H1 (cell line): ENCODE results near the gene VDAC2. TPM values are rescaled to one million over a fixed set of nuclear protein-coding genes. Genes with fewer than 3 reads are reported as not detected.
A peak's percentile ranks its signal among the peaks of the same experiment; 100 is the strongest.

ENCODE experiments used
- CTCF ChIA-PET: fragments of 300-600 bp; sonication (Branson Sonifier 250); formaldehyde crosslinking; loops from one replicate; lab custom pipeline; 2021; ENCODE audit not compliant: partially characterized antibody; lab: Charles Lee
- POLR2A ChIA-PET: fragments of 300-600 bp; sonication (Branson Sonifier 250); formaldehyde crosslinking; loops from one replicate; lab custom pipeline; 2021; ENCODE audit warnings: inconsistent platforms; ENCODE audit not compliant: partially characterized antibody; lab: Charles Lee
- DNase-seq, 2 experiments: peaks; one replicate each; pipeline versions ENCODE4 v3.0.0 to v3.0.0-alpha.2; 2010 to 2022; ENCODE audit warnings: low spot score in 2 of 2, low read depth in 1 of 2, mixed read lengths in 1 of 2
- FAIRE-seq: peaks from 2 replicates; lab custom pipeline; 2011; peaks lifted over from hg19 to GRCh38; lab: Jason Lieb, UNC
- H2AFZ ChIP-seq: 2 replicates; pipeline ENCODE4 v1.8.1; 2012; ENCODE audit warnings: low read length, inconsistent platforms
- H2AK5ac ChIP-seq: 2 replicates; pipeline ENCODE4 v1.6.1; 2013; ENCODE audit warnings: low read depth, low read length
- H2BK120ac ChIP-seq: replicated peaks from 2 replicates; pipeline ENCODE3; 2013; ENCODE audit warnings: low read depth, low read length, inconsistent platforms
- H2BK12ac ChIP-seq: 2 replicates; pipeline ENCODE4 v1.6.1; 2013; ENCODE audit warnings: low read depth, low read length
- H2BK15ac ChIP-seq: 2 replicates; pipeline ENCODE4 v1.6.1; 2013; ENCODE audit warnings: low read length
- H2BK20ac ChIP-seq: 2 replicates; pipeline ENCODE4 v1.6.1; 2013; ENCODE audit warnings: low read length
- H2BK5ac ChIP-seq: 2 replicates; pipeline ENCODE4 v1.6.1; 2013; ENCODE audit warnings: low read depth, low read length
- H3K14ac ChIP-seq: 2 replicates; pipeline ENCODE4 v1.6.1; 2013; ENCODE audit warnings: inconsistent platforms; ENCODE audit not compliant: insufficient read length
- H3K18ac ChIP-seq: 2 replicates; pipeline ENCODE4 v1.6.1; 2013; ENCODE audit warnings: low read length; ENCODE audit errors: extremely low read depth
- H3K23ac ChIP-seq: 2 replicates; pipeline ENCODE4 v1.6.1; 2013; ENCODE audit warnings: inconsistent platforms; ENCODE audit not compliant: insufficient read length
- H3K23me2 ChIP-seq: 2 replicates; pipeline ENCODE4 v1.6.1; 2013; ENCODE audit warnings: low read depth, low read length
- H3K27ac ChIP-seq: 2 replicates; pipeline ENCODE4 v1.6.1; 2011; ENCODE audit warnings: low read depth, low read length, inconsistent platforms
- H3K27me3 ChIP-seq, 4 experiments: replicated peaks in 1 of 4; 1 replicate in 1 of 4; 2 replicates in 3 of 4; pipeline versions ENCODE4 v1.6.1 to v1.8.1; 2011 to 2013; ENCODE audit warnings: low read length in 3 of 4, mild to moderate bottlenecking in 3 of 4, inconsistent platforms in 2 of 4, mixed read lengths in 2 of 4, moderate library complexity in 1 of 4; ENCODE audit not compliant: control insufficient read depth in 3 of 4, insufficient read depth in 3 of 4; ENCODE audit errors: extremely low read depth in 1 of 4
- H3K36me3 ChIP-seq, 4 experiments: 2 replicates each; pipeline versions ENCODE4 v1.6.1 to v1.8.1; 2011 to 2013; ENCODE audit warnings: mild to moderate bottlenecking in 4 of 4, low read length in 3 of 4, moderate library complexity in 2 of 4, control low read depth in 1 of 4, inconsistent platforms in 1 of 4; ENCODE audit not compliant: insufficient read depth in 4 of 4, control insufficient read depth in 2 of 4
- H3K4ac ChIP-seq: replicated peaks from 2 replicates; pipeline ENCODE3; 2013; ENCODE audit warnings: low read length, low read depth, mixed read lengths, inconsistent platforms; ENCODE audit not compliant: insufficient read length
- H3K4me1 ChIP-seq, 4 experiments: replicated peaks in 1 of 4; 1 replicate in 1 of 4; 2 replicates in 3 of 4; pipeline versions ENCODE4 v1.6.1 to v1.8.1; 2011 to 2013; ENCODE audit warnings: low read length in 3 of 4, inconsistent platforms in 2 of 4, mixed read lengths in 1 of 4; ENCODE audit not compliant: insufficient read depth in 4 of 4, control insufficient read depth in 3 of 4
- H3K4me2 ChIP-seq, 2 experiments: 2 replicates each; pipeline versions ENCODE4 v1.6.1 to v1.8.1; 2011 to 2013; ENCODE audit warnings: low read depth in 2 of 2, low read length in 2 of 2, control low read depth in 1 of 2, inconsistent platforms in 1 of 2, mild to moderate bottlenecking in 1 of 2; ENCODE audit not compliant: insufficient read depth in 1 of 2
- H3K4me3 ChIP-seq, 4 experiments: fragments of 200-600, 300-600 bp in 1 of 4; sonication (generic), shearing (Covaris generic), sonication (Bioruptor Twin) in 1 of 4; 2 replicates each; pipeline versions ENCODE4 v1.5.1 to v1.8.1; 2011 to 2016; ENCODE audit warnings: low read length in 4 of 4, low read depth in 3 of 4, control low read depth in 2 of 4, inconsistent platforms in 2 of 4, mild to moderate bottlenecking in 2 of 4, mixed read lengths in 1 of 4, moderate library complexity in 1 of 4; ENCODE audit not compliant: insufficient read depth in 2 of 4; ENCODE audit errors: extremely low read depth in 1 of 4
- H3K56ac ChIP-seq: replicated peaks from 2 replicates; pipeline ENCODE3; 2013; ENCODE audit warnings: low read depth, mild to moderate bottlenecking, mixed read lengths, low read length, inconsistent platforms; ENCODE audit not compliant: insufficient read length
- H3K79me1 ChIP-seq: 2 replicates; pipeline ENCODE4 v1.6.1; 2013; ENCODE audit warnings: low read depth, low read length, control low read depth
- H3K79me2 ChIP-seq, 2 experiments: 2 replicates each; pipeline versions ENCODE4 v1.6.1 to v1.8.1; 2012 to 2013; ENCODE audit warnings: low read length in 2 of 2, mild to moderate bottlenecking in 2 of 2, inconsistent platforms in 1 of 2; ENCODE audit not compliant: insufficient read depth in 2 of 2, control insufficient read depth in 1 of 2
- H3K9ac ChIP-seq, 4 experiments: replicated peaks in 1 of 4; 1 replicate in 1 of 4; 2 replicates in 3 of 4; pipeline versions ENCODE4 v1.6.1 to v1.8.1; 2011 to 2013; ENCODE audit warnings: low read depth in 3 of 4, low read length in 3 of 4, control low read depth in 2 of 4, mild to moderate bottlenecking in 2 of 4, moderate library complexity in 2 of 4, inconsistent platforms in 1 of 4; ENCODE audit errors: extremely low read depth in 1 of 4
- H3K9me3 ChIP-seq, 2 experiments: 2 replicates each; pipeline versions ENCODE4 v1.6.1 to v1.8.1; 2012 to 2013; ENCODE audit warnings: mild to moderate bottlenecking in 2 of 2, moderate library complexity in 2 of 2, control low read depth in 1 of 2, inconsistent platforms in 1 of 2, low read depth in 1 of 2, low read length in 1 of 2, mixed read lengths in 1 of 2; ENCODE audit not compliant: insufficient read depth in 2 of 2
- H4K20me1 ChIP-seq, 2 experiments: replicated peaks in 1 of 2; 2 replicates each; pipeline versions ENCODE3 to v1.8.1; 2011 to 2013; ENCODE audit warnings: inconsistent platforms in 2 of 2, low read length in 2 of 2, mild to moderate bottlenecking in 1 of 2; ENCODE audit not compliant: insufficient read depth in 2 of 2, control insufficient read depth in 1 of 2
- H4K5ac ChIP-seq: 2 replicates; pipeline ENCODE4 v1.6.1; 2013; ENCODE audit warnings: low read length, low read depth, mixed read lengths, inconsistent platforms; ENCODE audit not compliant: insufficient read length
- H4K8ac ChIP-seq: 2 replicates; pipeline ENCODE4 v1.8.0; 2013; ENCODE audit warnings: mild to moderate bottlenecking, moderate library complexity, low read length, inconsistent platforms; ENCODE audit not compliant: insufficient read depth; ENCODE audit errors: extremely low read depth
- H4K91ac ChIP-seq: replicated peaks from 2 replicates; pipeline ENCODE3; 2013; ENCODE audit warnings: low read length, mixed read lengths, inconsistent platforms; ENCODE audit not compliant: insufficient read length
- BCL11A ChIP-seq, 2 experiments: IDR thresholded peaks; one replicate each; pipeline ENCODE4 v1.6.1; 2011; ENCODE audit warnings: low read depth in 2 of 2, low read length in 2 of 2, mild to moderate bottlenecking in 2 of 2
- CBX8 ChIP-seq: fragments of 300-800, 300-1000 bp; sonication (generic); IDR thresholded peaks from 2 replicates; pipeline ENCODE4 v1.7.1; 2016; ENCODE audit warnings: low read depth, low read length, borderline replicate concordance
- RFX5 ChIP-seq: IDR thresholded peaks from 2 replicates; pipeline ENCODE4 v1.6.1; 2011; ENCODE audit warnings: low read depth, low read length, improper control_type of control experiment, borderline replicate concordance
- WGBS, 2 experiments: shearing (Covaris generic) in 1 of 2; methylation state at CpG; one replicate each; pipeline versions ENCODE4 v1.1.6 to v1.1.7; 2013 to 2015; ENCODE audit warnings: low lambda C conversion rate in 2 of 2, mixed read lengths in 2 of 2, inconsistent platforms in 1 of 2, low coverage in 1 of 2, missing lambda C conversion rate in 1 of 2; ENCODE audit not compliant: insufficient replicate concordance in 2 of 2, insufficient coverage in 1 of 2, insufficient read length in 1 of 2; ENCODE audit errors: extremely low coverage in 1 of 2, missing lambda C conversion rate in 1 of 2; 5-methylcytosine and 5-hydroxymethylcytosine counted together
- polyA plus RNA-seq, 7 experiments: library from polyadenylated mRNA; depleted of rRNA in 3 of 7; stranded (reverse) in 5 of 7; unstranded in 2 of 7; fragments of >200 nt in 5 of 7; fragments of 200-250 nt in 2 of 7; gene quantifications; 1 replicate in 5 of 7; 2 replicates in 1 of 7; 4 replicates in 1 of 7; pipeline versions ENCODE4 v1.2.1 to v1.2.3, GENCODE V29; 2011 to 2013; ENCODE audit warnings: missing spikeins in 2 of 7, mixed read lengths in 2 of 7
- total RNA-seq: library from RNA; stranded (reverse); fragmentation: NEBNext Ultra II Directional; extraction: Animal tissue kit (Norgen Biotek cat#: 25700); gene quantifications from 2 replicates; pipeline ENCODE4 v1.2.1, GENCODE V29; 2021
- TF ChIP-seq, protein P1 (sequence below): IDR thresholded peaks from 2 replicates; pipeline ENCODE4 v1.6.1; 2012; ENCODE audit warnings: inconsistent platforms
- TF ChIP-seq, protein P2 (sequence below): IDR thresholded peaks from 2 replicates; pipeline ENCODE4 v1.6.1; 2012; ENCODE audit warnings: inconsistent platforms

The VDAC2 gene
- total and polyA plus RNA-seq, 2 of the 8 experiments (the other 6 are each of a cell fraction or from before 2014, with no cell fraction given), result 89.8 to 284 TPM

DNA sequence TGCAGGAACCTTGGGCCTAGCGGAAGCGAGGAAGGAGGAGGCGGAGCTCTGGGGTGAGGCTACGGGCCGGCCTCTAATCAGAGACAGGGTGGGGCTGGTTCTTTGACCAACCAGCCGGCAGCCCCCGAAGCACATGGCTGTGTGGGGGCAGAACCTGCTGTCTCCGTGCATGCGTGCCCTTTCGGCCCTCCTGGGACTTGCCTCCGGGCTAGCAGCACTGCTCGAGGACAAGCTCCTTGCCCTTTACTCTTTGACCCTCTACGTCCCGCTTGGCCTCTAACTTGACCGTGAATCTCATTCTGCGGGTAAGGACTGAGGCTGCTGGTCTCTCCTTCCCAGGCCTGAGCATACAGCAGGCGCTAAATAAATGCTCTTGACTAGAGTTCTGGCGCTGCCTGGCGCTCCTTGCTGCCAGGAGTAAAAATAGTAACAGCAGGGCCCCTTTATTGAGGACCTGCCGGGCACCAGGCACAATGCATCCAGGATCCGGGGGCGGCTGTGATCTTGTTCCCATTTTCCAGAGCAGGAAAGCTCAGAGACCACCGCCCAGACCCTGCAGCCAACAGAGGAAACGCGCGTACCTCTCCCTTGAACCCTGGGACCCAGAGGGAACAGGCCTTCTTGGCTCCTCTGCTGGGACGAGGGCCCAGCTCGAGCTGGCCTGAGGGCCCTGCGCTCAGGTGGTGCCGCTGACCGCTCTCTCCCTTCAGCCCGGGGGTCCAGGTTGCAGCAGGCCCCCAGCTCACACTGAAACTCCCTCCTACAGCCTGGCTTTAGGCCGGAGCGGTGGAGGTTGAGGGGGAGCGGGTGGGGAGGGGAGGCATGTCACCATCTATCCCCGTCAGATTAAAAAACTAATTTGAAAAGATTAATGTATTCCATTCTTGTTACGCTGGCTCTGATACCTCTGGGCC lies 27.8 kb downstream of the VDAC2 start:
- Histone ChIP-seq H2BK15ac (no peak overlapping the region), H4K20me1 (no peaks in the 10 kb centered on the region), H2BK12ac (peak overlapping the region; percentile 63; the same call in 1 of the 2 replicates), H2AFZ (no peak overlapping the region), H3K4me3 (no peak overlapping the region), H3K14ac (no peak overlapping the region), H3K79me2 (no peaks in the 10 kb centered on the region), H3K18ac (no peak overlapping the region), H3K9ac (no peak overlapping the region), H3K4me1 (peaks cover 0 to 13% (median 7%) of the 10 kb centered on the region in 4 experiments; a peak in 6 of 7 replicates), H3K4ac (no peak overlapping the region), H2BK20ac (no peak overlapping the region), H3K36me3 (peaks cover 0 to 1% (median 0%) of the 10 kb centered on the region in 4 experiments; a peak in 1 of 8 replicates), H4K5ac (no peak overlapping the region), H3K27ac (no peak overlapping the region), H2BK120ac (no peak overlapping the region), H4K8ac (no peak overlapping the region; the same call in none of the 2 replicates), H3K27me3 (no peaks in the 10 kb centered on the region), H3K56ac (no peak overlapping the region), H3K9me3 (no peaks in the 10 kb centered on the region), H3K4me2 (no peak overlapping the region), H2AK5ac (no peak overlapping the region), H3K23ac (no peak overlapping the region), H3K79me1 (no peaks in the 10 kb centered on the region), H3K23me2 (peaks cover 13% of the 10 kb centered on the region; the same call in 1 of the 2 replicates), H2BK5ac (no peak overlapping the region), H4K91ac (no peak overlapping the region)
- ChIA-PET CTCF (interaction anchor here (1.1 to 18.9 kb wide), 10 partner anchors 8 to 157 kb away, joined by 3 to 209 read pairs (median 6); a partner anchor contains a TSS), POLR2A (interaction anchor here (0.9 to 27.6 kb wide), 4 partner anchors 13 to 43 kb away, joined by 3 to 801 read pairs (median 4); partner anchors contain the start of gene VDAC2)
- no peak for FAIRE-seq
- no peak for DNase-seq
- TF ChIP-seq CBX8 (no peak), RFX5 (no peak), BCL11A (IDR thresholded peaks at IDR 0.05; ENCODE audit: low read depth in 2 of 2, low read length in 2 of 2) (no peak)
- TF ChIP-seq, protein P1, sequence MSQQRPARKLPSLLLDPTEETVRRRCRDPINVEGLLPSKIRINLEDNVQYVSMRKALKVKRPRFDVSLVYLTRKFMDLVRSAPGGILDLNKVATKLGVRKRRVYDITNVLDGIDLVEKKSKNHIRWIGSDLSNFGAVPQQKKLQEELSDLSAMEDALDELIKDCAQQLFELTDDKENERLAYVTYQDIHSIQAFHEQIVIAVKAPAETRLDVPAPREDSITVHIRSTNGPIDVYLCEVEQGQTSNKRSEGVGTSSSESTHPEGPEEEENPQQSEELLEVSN, result peak; percentile 62
- TF ChIP-seq, protein P2, sequence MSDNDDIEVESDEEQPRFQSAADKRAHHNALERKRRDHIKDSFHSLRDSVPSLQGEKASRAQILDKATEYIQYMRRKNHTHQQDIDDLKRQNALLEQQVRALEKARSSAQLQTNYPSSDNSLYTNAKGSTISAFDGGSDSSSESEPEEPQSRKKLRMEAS, result peak; percentile 81
- 93% methylated on average over 37 of the region's 37 CpGs; no CpG with 5 or more reads in 1 of the 2 experiments for WGBS, 2 experiments
